ENCODE data around the gene MESP1. TPM values are rescaled to one million over a fixed set of nuclear protein-coding genes. Genes with fewer than 3 reads are reported as not detected.

MESP1 gene
- total RNA-seq, 1 experiment from 2014 or later = 32.9 TPM

DNA sequence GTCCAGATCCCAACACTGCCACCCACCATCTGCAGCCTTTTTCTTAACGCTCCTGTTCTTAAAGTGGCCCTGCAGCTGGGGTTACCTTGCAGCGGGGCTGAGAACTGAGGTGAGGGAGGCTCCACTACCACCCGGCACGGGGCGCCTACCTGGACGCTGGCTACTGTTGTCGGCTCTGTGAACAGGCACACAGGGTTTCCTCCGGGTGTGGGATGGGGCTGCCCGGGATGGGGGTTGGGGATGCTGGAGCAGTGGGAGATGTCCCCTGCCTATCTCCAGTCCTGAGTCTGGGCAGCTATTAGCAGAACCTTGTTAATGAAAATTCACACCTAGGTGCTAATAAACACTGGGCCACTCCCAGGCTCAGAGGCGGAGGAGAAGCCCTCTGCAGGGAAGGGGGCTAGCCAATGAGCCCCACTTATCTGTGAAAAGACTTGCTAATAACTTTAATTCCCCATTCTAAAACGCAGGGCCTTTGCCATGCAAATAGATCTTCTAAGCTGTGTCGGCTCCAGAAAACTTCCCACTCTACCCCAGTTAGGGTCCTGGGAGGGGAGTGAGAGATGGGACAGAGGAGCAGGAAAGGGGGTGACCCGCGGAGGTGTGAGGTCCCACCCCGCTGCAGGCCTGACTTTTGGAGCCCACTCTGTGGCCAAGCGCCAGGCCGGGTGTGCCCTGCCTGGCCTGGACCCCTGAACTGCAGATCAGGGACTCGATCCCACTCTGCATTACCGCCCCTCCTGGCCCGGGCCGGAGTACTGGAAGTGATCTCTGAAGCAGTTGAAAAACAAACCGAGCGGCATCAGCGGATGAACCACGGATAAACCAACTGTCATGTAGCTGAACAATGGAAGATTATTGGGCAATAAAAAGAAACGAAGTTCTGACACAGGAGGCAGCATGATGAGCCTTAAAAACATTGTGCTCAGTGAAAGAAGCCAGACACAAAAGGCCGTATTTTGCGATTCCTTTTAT, 3.1 kb downstream of the MESP1 start:
- H4K20me1 ChIP-seq (ENCODE audit: low read length) = no peaks in the 10 kb centered on the region
- peak overlapping the region; percentile 89 for H3K4me3 ChIP-seq (ENCODE audit: low read length)
- POLR2A ChIA-PET (ENCODE audit: unreplicated experiment) = no interaction called here
- H3K27me3 ChIP-seq (ENCODE audit: low read length) = no peaks in the 10 kb centered on the region
- no peaks in the 10 kb centered on the region for H3F3A ChIP-seq (ENCODE audit: low read length, unreplicated experiment)
- peaks cover 38% of the 10 kb centered on the region for H3K79me2 ChIP-seq (ENCODE audit: low read length)
- CTCF ChIA-PET = no interaction called here
- peak overlapping the region; percentile 14; the same call in 1 of the 2 replicates for H3K9ac ChIP-seq (ENCODE audit: low read length)
- no peak for DNase-seq
- no peak overlapping the region for H2AFZ ChIP-seq (ENCODE audit: low read length)
- ATAC-seq = no peak
- H3K27ac ChIP-seq (ENCODE audit: low read length) = peak overlapping the region; percentile 83; the same call in 1 of the 2 replicates
- H3K4me2 ChIP-seq (ENCODE audit: low read length) = peak overlapping the region; percentile 98
- H3K9me3 ChIP-seq (ENCODE audit: low read length) = no peaks in the 10 kb centered on the region
- BruUV-seq (replicated peaks) = no TSS peak
- intact Hi-C loops (cut with micrococcal nuclease) = no loop called here
- H3K9me2 ChIP-seq (replicated peaks; ENCODE audit: low read length) = no peaks in the 10 kb centered on the region
- no peak for TF ChIP-seq EZH2phosphoT487 (IDR thresholded peaks at IDR 0.05; ENCODE audit: borderline replicate concordance, low read length)
- no peak for TF ChIP-seq EZH2 (IDR thresholded peaks at IDR 0.05; ENCODE audit: low read length, unreplicated experiment)
- TF ChIP-seq, protein P1, sequence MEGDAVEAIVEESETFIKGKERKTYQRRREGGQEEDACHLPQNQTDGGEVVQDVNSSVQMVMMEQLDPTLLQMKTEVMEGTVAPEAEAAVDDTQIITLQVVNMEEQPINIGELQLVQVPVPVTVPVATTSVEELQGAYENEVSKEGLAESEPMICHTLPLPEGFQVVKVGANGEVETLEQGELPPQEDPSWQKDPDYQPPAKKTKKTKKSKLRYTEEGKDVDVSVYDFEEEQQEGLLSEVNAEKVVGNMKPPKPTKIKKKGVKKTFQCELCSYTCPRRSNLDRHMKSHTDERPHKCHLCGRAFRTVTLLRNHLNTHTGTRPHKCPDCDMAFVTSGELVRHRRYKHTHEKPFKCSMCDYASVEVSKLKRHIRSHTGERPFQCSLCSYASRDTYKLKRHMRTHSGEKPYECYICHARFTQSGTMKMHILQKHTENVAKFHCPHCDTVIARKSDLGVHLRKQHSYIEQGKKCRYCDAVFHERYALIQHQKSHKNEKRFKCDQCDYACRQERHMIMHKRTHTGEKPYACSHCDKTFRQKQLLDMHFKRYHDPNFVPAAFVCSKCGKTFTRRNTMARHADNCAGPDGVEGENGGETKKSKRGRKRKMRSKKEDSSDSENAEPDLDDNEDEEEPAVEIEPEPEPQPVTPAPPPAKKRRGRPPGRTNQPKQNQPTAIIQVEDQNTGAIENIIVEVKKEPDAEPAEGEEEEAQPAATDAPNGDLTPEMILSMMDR (conservative IDR thresholded peaks at IDR 0.05; ENCODE audit: low read depth, low read length) = no peak
- peaks cover 49% of the 10 kb centered on the region for H3K4me1 ChIP-seq (ENCODE audit: insufficient read depth, low read length)
- 0 out of 2 replicates have a peak, but pooled peaks cover 3% of the 10 kb centered on the region for H3K36me3 ChIP-seq (ENCODE audit: low read depth, low read length)

DNA sequence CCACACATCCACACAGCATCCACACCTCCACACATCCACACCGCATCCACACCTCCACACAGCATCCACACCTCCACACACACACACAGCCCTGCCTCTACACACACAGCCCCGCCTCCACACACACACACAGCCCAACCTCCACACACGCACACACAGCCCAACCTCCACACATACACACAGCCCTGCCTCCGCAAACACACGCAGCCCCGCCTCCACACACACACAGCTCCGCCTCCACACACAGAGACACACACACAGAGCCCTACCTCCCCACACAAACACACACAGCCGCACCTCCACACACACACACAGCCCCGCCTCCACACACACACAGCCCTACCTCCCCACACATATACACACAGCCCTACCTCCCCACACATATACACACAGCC, 4.7 kb downstream of the MESP1 start:
- DNase-seq = no peak
- peaks cover 36% of the 10 kb centered on the region for H3K4me1 ChIP-seq (ENCODE audit: insufficient read depth, low read length)
- H3K79me2 ChIP-seq (ENCODE audit: low read length) = peaks cover 37% of the 10 kb centered on the region
- no peaks in the 10 kb centered on the region for H3K27me3 ChIP-seq (ENCODE audit: low read length)
- no peaks in the 10 kb centered on the region for H3F3A ChIP-seq (ENCODE audit: low read length, unreplicated experiment)
- ATAC-seq = no peak
- ChIA-PET CTCF (no interaction called here), POLR2A (ENCODE audit: unreplicated experiment) (interaction anchor here (0.7 kb wide), 1 partner anchor 75 kb away, joined by 4 read pairs; no protein-coding TSS in a partner anchor)
- H3K9ac ChIP-seq (ENCODE audit: low read length) = no peak overlapping the region
- no TSS peak for BruUV-seq (replicated peaks)
- no peaks in the 10 kb centered on the region for H3K9me2 ChIP-seq (replicated peaks; ENCODE audit: low read length)
- intact Hi-C loops (cut with micrococcal nuclease) = no loop called here
- no peak overlapping the region for H3K27ac ChIP-seq (ENCODE audit: low read length)
- H3K36me3 ChIP-seq (ENCODE audit: low read depth, low read length) = 0 out of 2 replicates have a peak, but pooled peaks cover 3% of the 10 kb centered on the region
- no peaks in the 10 kb centered on the region for H4K20me1 ChIP-seq (ENCODE audit: low read length)
- H3K9me3 ChIP-seq (ENCODE audit: low read length) = no peaks in the 10 kb centered on the region
- no peak overlapping the region for H2AFZ ChIP-seq (ENCODE audit: low read length)
- no peak overlapping the region for H3K4me3 ChIP-seq (ENCODE audit: low read length)
- TF ChIP-seq EZH2phosphoT487 (IDR thresholded peaks at IDR 0.05; ENCODE audit: borderline replicate concordance, low read length) (no peak), EZH2 (IDR thresholded peaks at IDR 0.05; ENCODE audit: low read length, unreplicated experiment) (no peak)
- TF ChIP-seq, protein P1 (conservative IDR thresholded peaks at IDR 0.05; ENCODE audit: low read depth, low read length) = no peak
- no peak overlapping the region for H3K4me2 ChIP-seq (ENCODE audit: low read length)

DNA sequence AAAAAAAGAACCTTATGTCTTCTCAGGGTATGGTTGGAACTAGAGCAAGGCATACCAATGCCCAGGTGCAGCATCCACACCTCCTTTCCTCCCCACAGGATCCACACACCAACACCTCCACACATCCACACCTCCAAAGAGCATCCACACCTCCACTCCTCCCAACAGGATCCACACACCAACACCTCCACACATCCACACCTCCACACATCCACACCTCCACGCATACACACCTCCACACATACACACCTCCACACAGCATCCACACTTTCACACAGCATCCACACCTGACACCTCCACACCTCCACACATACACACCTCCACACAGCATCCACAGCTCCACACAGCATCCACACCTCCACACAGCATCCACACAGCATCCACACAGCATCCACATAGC, 5.3 kb downstream of the MESP1 start:
- Histone ChIP-seq H3K4me2 (ENCODE audit: low read length) (no peak overlapping the region), H3K4me3 (ENCODE audit: low read length) (no peak overlapping the region), H3K9ac (ENCODE audit: low read length) (no peak overlapping the region), H3K36me3 (ENCODE audit: low read depth, low read length) (0 out of 2 replicates have a peak, but pooled peaks cover 3% of the 10 kb centered on the region), H3K27ac (ENCODE audit: low read length) (no peak overlapping the region), H3K79me2 (ENCODE audit: low read length) (peaks cover 34% of the 10 kb centered on the region), H3F3A (ENCODE audit: low read length, unreplicated experiment) (no peaks in the 10 kb centered on the region), H3K9me2 (replicated peaks; ENCODE audit: low read length) (no peaks in the 10 kb centered on the region), H4K20me1 (ENCODE audit: low read length) (no peaks in the 10 kb centered on the region), H3K9me3 (ENCODE audit: low read length) (no peaks in the 10 kb centered on the region), H3K27me3 (ENCODE audit: low read length) (no peaks in the 10 kb centered on the region), H2AFZ (ENCODE audit: low read length) (no peak overlapping the region), H3K4me1 (ENCODE audit: insufficient read depth, low read length) (peaks cover 32% of the 10 kb centered on the region)
- BruUV-seq (replicated peaks) = no TSS peak
- intact Hi-C loops (cut with micrococcal nuclease) = no loop called here
- ChIA-PET POLR2A (ENCODE audit: unreplicated experiment) (no interaction called here), CTCF (no interaction called here)
- TF ChIP-seq, protein P1 (conservative IDR thresholded peaks at IDR 0.05; ENCODE audit: low read depth, low read length) = no peak
- TF ChIP-seq EZH2phosphoT487 (IDR thresholded peaks at IDR 0.05; ENCODE audit: borderline replicate concordance, low read length) = no peak
- TF ChIP-seq EZH2 (IDR thresholded peaks at IDR 0.05; ENCODE audit: low read length, unreplicated experiment) = no peak
- ATAC-seq (no peak), DNase-seq (no peak)

All from PC-3 (cell line).